GM18508 (cell line): ENCODE measurements around the gene PVALEF.

Experiments used
- ATAC-seq: cut with Tn5 transposase; IDR thresholded peaks from one replicate; pipeline ENCODE4 v1.9.1; 2021; ENCODE audit warnings: moderate number of reproducible peaks; ENCODE audit not compliant: insufficient read depth, unreplicated experiment

Gene PVALEF

GRCh38 chr17:81128338-81128737 is 37.0 kb upstream of the PVALEF start:
- no peak for ATAC-seq

DNA sequence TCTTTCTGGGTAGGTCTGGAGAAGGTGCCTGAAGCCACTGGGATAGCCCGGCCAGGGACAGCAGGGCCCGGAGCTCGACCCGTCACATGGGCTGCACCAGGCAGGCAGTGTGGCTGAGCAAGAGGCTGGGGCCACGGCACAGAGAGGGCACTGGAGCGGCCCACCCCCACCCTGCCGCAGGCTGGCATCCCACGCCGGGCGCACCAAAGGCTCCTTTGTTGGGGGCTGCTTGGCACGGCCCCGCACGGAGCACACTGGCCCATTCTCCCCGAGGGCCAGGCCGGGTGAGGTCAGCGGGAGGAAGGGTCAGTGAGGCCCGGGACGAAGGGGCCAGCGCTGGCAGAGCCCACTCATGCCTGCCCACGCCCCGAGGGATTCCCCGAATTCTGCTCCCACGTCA is 36.5 kb upstream of the PVALEF start:
- no peak for ATAC-seq

GRCh38 chr17:81129289-81129688 is 36.0 kb upstream of the PVALEF start:
- no peak for ATAC-seq

DNA sequence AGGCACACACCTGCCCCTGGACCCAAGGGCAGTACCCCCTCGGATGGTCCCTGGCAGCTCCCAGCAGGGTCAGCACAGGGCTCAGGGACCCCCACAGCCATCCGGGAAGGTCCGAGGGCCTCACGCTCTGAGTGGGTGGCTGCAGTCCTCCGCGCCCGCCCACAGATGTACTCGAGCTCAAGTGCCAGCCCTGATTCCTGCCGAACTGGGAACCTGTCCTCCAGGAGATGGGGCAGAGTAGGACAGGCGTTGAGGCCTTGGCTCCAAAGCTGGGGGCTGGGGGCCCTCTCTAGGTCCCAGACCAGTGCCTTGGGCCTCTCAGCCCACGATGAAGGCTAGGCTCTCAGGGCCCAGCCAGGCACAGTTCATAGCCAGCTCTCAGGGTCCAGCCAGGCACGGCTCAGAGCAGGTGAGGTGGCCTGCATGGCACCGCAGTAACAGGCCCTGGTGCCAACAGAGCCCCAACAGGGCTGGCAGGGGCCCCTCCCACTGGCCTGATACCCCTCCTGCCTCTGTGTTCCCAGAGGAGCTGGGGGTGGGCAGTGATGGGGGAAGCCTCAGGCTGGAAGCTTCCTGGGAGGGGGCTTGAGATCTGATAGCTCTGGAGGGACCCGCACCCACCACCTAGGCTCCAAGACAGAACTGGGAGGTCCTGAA is 35.5 kb upstream of the PVALEF start:
- no peak for ATAC-seq

DNA sequence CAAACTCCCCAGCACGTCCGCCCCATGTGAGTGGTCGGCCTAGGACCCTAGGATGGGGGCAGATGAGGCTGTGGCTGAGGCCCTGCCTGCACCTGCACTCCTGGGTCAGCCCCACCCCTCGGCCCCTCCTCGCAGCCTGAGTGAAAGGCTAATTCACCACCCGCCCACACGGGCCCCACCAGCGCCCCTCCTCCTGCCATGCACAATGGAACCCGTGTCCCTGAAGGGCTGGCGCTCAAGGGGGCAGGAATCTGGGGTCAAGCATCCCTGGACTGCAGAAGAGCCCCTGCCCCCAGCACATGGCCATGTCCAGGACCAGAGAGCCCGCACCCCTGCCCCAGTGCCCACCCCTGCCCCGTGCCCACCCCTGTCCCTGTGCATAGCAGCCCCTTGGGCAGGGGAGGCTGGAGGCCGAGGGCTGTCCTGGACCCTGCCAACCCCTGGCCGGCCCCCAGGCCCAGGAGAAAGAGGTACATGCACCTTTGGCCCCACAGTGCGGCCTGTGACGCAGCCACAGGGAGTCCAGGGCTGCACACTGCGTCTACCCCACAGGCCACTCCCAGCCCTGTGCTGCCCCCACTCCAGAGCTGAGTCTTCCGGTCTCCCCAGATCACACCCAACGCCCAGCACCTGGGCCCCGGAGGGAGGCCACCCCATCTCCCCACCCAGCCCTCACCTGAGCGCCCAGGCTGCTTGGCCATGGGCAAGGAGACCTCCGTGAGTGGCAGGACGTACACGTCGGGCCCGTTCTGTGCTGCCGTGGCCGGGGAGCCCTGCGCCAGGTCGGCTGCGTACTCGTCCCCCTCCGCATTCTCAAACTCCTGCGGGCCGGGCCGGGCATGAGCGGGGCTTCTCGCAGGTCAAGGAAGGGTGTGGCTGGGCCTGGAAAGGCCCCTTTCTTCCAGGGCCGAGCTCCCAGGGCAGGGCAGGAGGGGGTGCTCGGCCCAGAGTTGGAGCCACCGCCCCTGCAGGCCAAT is 34.6 kb upstream of the PVALEF start:
- no peak for ATAC-seq

- ATAC-seq = no peak
Measured at GRCh38 chr17:81131486-81132196, 33.7 kb upstream of the PVALEF start.

DNA sequence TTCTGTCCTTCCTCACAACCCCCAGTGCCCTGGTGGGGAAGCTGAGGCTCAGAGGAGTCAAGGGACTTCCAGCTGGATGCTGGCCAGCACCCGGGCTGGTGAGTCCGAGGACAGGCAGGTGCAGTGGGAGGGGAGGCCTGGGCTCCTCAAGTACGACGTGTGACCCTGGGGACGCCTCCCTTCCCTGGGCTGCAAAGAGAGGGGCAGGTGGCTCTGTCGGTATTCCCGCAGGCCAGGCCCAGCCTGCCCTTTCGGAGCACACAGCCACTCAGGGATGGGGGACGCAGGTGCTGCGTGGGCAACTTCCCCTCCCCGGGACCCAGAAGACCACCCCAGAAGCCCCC is 33.1 kb upstream of the PVALEF start:
- no peak for ATAC-seq

DNA sequence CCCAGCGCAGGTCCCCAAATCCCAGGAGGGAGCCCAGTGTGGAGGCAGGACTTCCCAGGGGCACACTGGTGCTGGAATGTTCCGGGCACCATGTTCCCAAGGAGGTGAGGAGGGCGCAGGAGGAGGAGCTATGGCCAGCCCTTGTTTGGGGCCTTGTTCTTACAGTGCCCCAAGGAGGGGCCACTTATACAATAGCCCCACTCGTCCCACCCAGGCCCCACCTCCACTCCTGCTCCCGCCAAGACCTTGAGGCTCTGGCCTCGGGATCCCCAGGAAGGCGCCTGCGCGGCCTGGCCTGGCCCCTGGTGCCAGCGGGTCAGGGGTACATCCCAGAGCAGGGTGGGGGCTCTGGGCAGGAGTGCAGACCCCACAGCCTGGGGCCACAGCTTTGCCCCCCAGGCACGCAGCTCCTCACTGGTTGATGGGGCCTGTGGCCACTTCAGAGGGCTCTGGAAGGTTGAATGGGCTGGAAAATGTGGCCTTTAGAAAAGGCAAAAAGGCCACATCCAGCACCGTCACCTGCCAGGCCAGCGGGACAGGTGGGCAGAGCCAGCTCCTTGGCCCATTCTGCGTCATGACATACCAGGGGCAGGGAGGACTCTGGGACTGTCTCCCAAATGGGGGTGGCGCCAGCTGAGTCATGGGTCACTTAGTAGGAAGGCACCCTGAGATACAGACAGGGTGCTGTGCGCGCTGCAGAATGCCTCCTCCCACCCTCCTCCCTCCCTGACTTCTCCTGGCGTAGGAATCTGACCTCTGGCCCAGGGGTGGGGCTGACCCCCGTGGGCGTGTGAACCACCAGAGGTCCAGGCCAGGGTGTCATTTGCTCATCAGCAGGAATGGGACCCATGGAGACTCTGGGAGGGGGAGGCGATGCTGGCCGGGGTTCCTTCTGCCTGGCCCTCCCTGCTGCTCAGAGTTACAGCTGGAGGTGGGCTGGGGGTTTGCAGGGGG is 32.3 kb upstream of the PVALEF start:
- ATAC-seq = no peak

- no peak for ATAC-seq
Measured at GRCh38 chr17:81134064-81134781, 31.1 kb upstream of the PVALEF start.

DNA sequence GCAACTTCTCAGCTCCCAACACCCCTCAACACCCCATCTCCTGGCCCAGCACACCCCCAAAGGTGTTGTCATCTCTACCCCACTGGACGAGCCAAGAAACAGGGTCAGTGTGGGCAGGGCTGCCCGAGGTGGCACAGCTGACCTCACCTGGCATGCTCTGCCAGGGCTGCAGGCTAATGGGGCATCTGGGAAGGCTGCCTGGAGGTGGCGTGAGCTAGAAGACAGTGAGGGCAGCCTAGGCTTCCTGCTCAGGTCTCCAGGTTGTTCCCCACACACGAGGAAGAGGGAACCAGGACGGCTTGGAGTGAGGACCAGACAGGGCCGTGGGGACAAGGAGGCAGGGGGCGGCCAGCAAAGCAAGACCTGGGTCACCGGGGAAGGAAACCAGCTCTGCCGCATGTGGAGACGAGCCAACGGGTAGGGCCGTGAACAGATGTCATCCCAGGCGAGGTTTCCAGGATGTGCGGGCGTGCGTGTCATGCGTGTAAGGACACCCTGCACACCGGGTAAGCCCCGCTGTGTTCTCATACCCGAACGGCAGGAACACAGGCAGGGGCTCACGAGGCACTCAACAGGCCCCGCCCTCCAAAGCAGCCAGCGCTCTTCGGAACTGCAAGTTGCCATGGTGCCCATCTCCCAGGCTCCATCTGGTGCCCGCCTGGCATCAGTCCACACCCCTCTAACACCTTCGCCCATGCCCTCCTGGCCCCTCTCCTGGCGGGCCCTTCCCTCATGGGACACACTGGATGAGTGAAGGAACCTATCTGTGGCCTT is 29.6 kb upstream of the PVALEF start:
- no peak for ATAC-seq

DNA sequence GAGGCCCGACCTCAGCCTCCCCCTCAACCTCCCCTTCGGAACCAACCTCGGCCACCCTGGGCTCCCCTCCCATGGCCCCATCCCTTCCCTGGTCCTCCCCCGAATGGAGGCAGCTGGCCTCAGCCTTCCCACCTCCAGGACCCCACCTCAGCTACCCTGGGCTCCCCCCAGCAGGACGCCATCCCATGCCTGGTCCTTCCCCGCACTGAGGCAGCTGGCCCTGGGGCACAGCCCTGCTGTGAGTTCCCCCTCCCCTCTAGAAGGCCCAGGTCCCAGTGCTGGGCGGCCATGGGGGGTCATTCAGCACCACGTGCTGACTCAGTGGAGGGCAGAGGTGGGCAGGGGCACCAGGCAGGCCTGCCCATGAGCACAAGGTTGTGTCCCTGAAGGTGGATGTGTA is 28.9 kb upstream of the PVALEF start:
- no peak for ATAC-seq

DNA sequence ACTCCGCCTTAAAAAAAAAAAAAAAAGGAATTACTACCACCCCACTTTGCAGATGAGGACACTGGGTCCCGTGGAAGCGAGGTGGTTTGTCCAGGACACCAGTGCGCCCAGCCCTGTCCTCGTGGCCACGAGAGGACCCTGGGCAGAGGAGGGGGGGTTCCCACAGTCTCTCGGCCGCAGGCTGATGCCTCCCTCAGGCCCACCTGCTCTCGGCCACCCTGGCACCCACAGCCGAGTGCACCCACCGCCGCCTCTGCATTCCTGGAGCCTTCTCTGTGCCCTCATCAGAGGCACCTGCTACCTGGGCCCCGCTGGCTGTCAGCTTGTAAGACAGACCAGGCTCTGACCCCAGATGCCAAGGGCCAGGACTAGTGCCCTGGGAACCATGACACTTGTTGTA is 28.1 kb upstream of the PVALEF start:
- ATAC-seq = no peak

- ATAC-seq = no peak
Measured at GRCh38 chr17:81138083-81138482, 27.2 kb upstream of the PVALEF start.

- ATAC-seq = no peak
Measured at GRCh38 chr17:81138500-81138899, 26.8 kb upstream of the PVALEF start.

GRCh38 chr17:81139428-81139827 is 25.9 kb upstream of the PVALEF start:
- no peak for ATAC-seq

DNA sequence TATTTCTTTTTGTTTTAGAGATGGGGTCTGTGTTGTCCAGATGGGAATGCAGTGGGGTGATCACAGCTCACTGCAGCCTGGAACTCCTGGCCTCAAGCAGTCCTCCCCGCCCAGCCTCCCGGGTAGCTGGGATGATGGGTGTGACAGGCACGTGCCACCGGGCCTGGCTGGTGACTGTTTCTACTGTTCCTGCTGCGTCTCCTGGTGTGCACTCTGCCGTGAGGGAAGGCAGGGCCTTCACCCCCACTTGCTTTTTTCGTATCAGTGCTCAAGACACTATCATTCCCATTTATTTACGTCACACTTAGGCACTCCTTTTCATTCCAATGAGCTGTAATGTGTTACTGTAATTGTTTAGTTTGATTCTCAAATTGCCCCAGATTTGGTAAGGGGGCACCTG is 25.3 kb upstream of the PVALEF start:
- no peak for ATAC-seq

DNA sequence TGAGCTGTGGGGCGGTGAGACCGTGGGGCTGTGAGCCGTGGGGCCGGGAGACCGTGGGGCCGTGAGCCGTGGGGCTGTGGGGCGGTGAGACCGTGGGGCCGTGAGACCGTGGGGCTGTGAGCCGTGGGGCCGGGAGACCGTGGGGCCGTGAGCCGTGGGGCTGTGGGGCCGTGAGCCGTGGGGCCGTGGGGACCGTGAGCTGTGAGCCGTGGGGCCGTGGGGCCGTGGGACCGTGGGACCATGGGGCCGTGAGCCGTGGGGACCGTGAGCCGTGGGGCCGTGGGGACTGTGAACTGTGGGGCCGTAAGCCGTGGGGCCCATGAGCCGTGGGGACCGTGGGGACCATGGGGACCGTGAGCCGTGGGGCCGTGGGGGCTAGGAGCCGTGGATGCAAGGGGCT is 24.6 kb upstream of the PVALEF start:
- no peak for ATAC-seq

DNA sequence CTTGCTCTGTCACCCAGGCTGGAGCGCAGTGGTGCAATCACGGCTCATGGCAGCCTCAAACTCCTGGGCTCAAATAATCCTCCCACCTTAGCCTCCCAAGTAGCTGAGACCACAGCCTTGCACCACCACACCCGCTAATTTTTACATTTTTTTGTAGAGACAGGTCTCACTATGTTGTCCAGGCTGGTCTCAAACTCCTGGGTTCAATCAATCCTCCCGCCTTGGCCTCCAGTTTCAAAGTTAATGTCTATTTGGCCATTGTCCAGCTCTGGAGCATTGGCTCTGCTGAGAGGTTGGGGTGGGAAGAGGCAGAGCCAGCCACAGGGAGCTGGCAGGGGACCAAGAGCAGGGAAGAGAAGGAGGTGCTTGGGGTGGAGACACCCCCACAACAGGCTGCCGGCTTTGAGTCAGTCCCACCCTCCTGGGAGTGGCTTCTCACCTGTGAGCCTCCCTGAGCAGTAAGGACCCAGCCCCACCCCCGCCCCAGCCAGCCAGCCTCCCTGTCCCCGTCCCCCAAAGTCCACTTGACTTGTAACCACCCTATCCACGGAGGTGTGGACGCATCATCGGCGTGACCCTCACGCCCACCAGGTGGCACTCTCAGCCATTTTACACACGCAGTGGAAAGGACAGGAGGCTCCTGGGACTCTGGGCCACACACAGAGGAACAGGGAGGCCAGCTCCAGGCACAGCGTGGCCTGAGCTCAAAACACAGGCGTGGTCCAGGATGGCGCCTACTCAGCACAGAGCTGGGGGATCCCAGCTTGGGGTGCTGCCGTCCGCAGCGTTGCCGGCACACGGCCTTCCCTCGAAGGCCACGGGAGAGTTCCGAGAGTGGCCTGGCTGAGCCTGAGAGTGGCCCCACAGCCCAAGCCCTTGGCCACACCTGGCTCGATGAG is 22.8 kb upstream of the PVALEF start:
- no peak for ATAC-seq
